Sigmoid colon (tissue), 4 donors: Measurements from ENCODE around the gene DLL4.

Experiments used
- POLR2A ChIP-seq, 2 donors: fragments of 450-650 bp; IDR thresholded peaks; one replicate each; pipeline ENCODE4 v1.6.1; 2016; ENCODE audit warnings: antibody characterized with exemption in 2 of 2, mild to moderate bottlenecking in 2 of 2, moderate library complexity in 2 of 2
- POLR2AphosphoS5 ChIP-seq, 4 donors: sonication (generic); formaldehyde crosslinking; IDR thresholded peaks; one replicate each; pipeline ENCODE4 v1.6.1; 2017; ENCODE audit warnings: antibody characterized with exemption in 4 of 4
- TF ChIP-seq, protein P1 (sequence below), 4 experiments: fragments of 450-650 bp in 3 of 4; fragments of 200-600 bp in 1 of 4; IDR thresholded peaks; one replicate each; pipeline ENCODE4 v1.5.1; 2016 to 2019; ENCODE audit warnings: antibody characterized with exemption in 4 of 4, mild to moderate bottlenecking in 3 of 4, moderate library complexity in 2 of 4

DNA sequence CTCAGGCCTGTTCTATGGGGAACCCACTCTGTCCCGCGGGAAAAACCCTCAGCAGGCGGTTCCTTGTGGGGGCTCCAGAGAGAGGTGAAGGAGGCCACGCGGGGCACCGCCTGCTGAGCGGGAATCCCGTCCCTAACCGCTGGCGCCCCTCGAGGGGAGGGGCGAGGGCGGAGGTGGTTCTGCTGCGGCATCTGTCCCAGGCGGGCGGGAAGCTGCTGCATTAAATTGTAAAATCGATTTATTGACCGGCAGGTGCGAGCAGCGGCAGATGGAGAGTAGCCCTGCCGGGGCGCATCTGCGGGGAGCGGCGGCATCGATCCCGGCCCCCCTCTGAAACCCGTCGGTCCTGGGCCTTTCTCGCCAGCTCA lies 3.7 kb upstream of the DLL4 start:
- TF ChIP-seq, protein P1, sequence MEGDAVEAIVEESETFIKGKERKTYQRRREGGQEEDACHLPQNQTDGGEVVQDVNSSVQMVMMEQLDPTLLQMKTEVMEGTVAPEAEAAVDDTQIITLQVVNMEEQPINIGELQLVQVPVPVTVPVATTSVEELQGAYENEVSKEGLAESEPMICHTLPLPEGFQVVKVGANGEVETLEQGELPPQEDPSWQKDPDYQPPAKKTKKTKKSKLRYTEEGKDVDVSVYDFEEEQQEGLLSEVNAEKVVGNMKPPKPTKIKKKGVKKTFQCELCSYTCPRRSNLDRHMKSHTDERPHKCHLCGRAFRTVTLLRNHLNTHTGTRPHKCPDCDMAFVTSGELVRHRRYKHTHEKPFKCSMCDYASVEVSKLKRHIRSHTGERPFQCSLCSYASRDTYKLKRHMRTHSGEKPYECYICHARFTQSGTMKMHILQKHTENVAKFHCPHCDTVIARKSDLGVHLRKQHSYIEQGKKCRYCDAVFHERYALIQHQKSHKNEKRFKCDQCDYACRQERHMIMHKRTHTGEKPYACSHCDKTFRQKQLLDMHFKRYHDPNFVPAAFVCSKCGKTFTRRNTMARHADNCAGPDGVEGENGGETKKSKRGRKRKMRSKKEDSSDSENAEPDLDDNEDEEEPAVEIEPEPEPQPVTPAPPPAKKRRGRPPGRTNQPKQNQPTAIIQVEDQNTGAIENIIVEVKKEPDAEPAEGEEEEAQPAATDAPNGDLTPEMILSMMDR (IDR thresholded peaks at IDR 0.05): no peak
- no peak for TF ChIP-seq POLR2A (IDR thresholded peaks at IDR 0.05)
- TF ChIP-seq POLR2AphosphoS5 (IDR thresholded peaks at IDR 0.05): no peak
